DND-41 (cell line): Measurements from ENCODE around the gene CFAP157.

Source experiments
- CTCF ChIP-seq: IDR thresholded peaks from 2 replicates; pipeline ENCODE4 v1.5.1; 2012; ENCODE audit warnings: borderline replicate concordance, low read length, moderate library complexity, mild to moderate bottlenecking; ENCODE audit not compliant: poor library complexity, severe bottlenecking; ENCODE audit errors: extremely low read depth
- EZH2 ChIP-seq: IDR thresholded peaks from 3 replicates; pipeline ENCODE4 v1.6.1; 2012; ENCODE audit warnings: borderline replicate concordance, low read depth, mild to moderate bottlenecking, moderate library complexity, low read length, inconsistent platforms; ENCODE audit not compliant: severe bottlenecking

GRCh38 chr9:127761061-127761460, 54.3 kb downstream of the CFAP157 start:
- TF ChIP-seq CTCF (no peak), EZH2 (no peak)
